GM12865 (cell line): ENCODE results near the gene SLC24A4.

Experiments
- DNase-seq: peaks from one replicate; pipeline ENCODE4 v3.0.0; 2010; ENCODE audit warnings: low read depth
- H3K4me3 ChIP-seq: 2 replicates; pipeline ENCODE4 v1.5.1; 2011; ENCODE audit warnings: mild to moderate bottlenecking, low read depth, low read length, control low read depth
- TF ChIP-seq, protein P1 (sequence below): IDR thresholded peaks from 2 replicates; pipeline ENCODE4 v1.5.1; 2011; ENCODE audit warnings: low read length, control low read depth, low read depth, inconsistent platforms; ENCODE audit not compliant: insufficient read depth; ENCODE audit errors: missing control alignments

Gene SLC24A4

DNA sequence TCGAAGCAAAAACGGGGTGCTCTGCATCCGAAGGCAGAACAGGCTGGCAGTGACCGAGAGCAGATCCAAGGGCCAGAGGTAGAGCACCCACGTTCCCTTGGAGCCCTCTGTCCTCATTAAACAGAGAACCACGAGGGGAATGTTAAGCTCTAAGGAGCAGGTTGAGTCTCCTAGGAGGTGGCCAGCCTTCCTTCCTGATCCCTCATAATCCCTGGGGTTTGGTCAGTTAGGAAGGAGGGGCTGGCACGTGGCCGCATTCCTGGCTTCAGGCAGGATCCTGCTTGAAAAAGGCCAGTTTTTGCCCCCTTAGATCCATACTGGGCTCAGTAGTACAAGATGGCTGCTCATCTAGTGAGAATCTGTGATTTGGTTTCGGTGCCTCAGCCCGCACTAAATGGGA, 57.2 kb downstream of the SLC24A4 start:
- TF ChIP-seq, protein P1, sequence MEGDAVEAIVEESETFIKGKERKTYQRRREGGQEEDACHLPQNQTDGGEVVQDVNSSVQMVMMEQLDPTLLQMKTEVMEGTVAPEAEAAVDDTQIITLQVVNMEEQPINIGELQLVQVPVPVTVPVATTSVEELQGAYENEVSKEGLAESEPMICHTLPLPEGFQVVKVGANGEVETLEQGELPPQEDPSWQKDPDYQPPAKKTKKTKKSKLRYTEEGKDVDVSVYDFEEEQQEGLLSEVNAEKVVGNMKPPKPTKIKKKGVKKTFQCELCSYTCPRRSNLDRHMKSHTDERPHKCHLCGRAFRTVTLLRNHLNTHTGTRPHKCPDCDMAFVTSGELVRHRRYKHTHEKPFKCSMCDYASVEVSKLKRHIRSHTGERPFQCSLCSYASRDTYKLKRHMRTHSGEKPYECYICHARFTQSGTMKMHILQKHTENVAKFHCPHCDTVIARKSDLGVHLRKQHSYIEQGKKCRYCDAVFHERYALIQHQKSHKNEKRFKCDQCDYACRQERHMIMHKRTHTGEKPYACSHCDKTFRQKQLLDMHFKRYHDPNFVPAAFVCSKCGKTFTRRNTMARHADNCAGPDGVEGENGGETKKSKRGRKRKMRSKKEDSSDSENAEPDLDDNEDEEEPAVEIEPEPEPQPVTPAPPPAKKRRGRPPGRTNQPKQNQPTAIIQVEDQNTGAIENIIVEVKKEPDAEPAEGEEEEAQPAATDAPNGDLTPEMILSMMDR: no peak
- no peak overlapping the region for H3K4me3 ChIP-seq
- DNase-seq: no peak

DNA sequence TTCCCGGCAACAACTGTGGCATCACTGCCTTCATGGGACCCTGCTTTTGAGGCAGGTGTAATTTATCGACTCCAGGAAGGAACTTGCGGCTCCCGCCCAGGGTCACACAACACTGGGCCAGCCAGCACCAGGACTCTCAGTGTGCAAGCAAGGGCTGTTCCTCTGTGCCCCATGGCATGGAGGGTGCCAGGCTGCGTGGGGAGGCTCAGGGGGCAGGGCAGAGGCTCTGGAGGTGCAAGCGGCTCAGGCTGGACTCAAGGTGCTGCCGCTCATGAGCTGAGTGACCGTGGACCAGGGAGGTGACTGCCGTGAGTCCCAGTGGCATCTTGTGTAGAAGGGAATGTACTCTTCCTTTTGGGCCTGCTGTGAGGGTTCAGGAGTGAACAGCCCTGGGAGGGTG, 57.6 kb downstream of the SLC24A4 start:
- TF ChIP-seq, protein P1: no peak
- H3K4me3 ChIP-seq: no peak overlapping the region
- no peak for DNase-seq

DNA sequence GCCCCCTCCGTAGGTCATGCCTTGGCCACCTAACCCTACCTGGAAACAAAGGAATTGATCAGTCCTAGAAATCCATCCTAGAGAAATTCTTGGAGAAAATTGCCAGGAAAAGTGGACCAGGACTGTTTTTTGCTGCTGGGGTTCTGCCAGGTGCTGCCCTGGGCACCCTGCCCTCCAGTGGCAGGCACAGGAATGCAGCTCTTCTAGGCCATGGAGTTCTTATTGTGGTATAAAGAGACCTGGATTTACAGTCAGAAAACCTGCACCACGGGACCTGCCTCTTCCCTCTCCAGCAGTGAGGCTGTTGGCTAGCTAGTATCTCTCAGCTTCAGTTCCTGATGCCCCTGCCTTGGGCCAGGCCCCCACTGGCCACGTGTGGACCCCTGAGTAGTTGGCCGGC, 59.7 kb downstream of the SLC24A4 start:
- H3K4me3 ChIP-seq: no peak overlapping the region
- TF ChIP-seq, protein P1: peak; percentile 9
- DNase-seq: no peak

DNA sequence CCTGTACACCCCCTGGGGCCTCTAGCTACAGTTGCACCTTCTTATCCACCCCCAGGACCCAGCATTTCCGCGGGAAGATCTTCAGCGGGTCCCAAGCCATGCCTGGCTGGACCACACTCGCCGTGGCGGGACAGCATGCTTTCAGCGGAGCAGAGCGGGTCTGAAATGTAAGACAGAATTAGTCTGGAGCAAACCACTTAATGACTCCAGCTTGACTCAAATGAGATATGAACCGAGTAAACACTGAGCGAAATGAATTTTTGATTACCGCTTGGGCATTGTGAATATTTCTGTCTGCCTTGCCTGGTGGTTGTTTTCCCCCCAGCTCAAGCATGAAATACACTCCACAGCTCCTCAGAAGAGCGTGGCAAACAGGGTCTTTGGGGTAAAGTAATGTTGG, 60.8 kb downstream of the SLC24A4 start:
- TF ChIP-seq, protein P1: no peak
- no peak overlapping the region for H3K4me3 ChIP-seq
- DNase-seq: no peak

DNA sequence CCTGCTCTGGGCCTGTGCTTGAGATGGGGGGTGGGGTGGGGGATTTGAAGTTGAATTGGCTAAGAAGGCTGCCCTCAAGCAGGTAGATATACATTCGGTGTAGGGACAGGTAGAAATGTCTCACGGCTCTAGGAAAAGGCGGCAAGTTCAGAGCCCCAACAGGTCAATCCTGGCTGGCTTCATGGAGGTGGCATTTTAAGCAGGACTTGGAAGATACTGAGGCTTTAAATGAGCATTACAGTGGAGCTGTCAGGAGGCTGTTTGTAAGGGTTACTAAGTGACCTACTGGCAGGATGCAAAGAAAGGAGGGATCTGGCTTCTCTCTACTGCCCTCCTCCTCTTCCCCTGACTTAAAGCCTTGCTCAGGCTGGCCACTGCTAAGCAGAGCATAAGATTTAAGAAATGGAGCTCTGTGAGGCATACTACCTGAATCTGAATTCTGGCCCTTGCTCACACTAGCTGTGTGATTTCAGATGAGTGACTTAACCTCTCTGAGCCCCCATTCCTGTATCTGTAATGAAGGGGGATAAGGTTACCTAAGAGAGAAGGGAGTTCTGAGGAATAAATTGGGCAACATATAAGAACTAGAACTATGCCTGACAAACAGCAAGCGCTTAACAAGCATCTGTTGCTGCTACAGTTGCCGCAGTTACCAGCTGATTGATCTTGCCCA, 61.6 kb downstream of the SLC24A4 start:
- H3K4me3 ChIP-seq: no peak overlapping the region
- no peak for DNase-seq
- TF ChIP-seq, protein P1: no peak

DNA sequence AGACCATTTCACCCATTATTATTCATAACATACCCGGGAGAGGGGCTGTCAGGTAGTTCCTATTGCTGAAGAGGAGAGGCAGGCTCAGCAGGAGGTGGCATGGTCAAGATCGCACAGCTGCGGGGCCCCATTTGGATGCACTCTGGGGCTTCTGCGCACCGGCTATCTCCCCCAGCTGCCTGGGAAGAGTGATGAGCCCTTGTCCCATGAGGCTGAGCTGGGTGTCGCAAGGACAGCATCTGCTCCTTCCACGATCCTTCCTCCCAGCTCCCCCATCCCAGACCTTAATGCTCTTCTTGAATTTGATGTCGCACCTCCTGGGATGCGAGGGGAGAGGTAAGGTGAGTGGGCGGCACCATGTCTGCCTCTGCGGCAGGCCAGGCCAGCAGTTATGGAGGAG, 62.6 kb downstream of the SLC24A4 start:
- DNase-seq: no peak
- TF ChIP-seq, protein P1: no peak
- no peak overlapping the region for H3K4me3 ChIP-seq

DNA sequence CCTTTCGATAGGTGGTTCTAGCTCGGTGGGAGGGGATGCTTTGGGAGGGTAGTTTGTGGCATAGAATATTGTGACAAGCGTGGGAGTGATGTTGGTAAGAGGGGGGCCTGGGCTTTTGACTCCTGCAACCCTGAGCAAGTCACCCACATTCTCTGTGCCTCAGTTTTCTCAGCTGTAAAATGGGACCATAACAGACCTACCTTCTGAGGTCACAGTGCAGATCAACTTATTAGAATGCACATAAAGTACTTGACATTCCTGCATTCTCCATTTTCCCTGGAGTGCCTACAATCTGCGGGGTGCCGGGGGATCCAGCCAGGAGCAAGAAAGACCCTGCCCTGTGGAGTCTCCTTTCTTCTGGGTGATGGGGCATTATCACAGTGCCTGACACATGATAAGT, 63.2 kb downstream of the SLC24A4 start:
- H3K4me3 ChIP-seq: no peak overlapping the region
- DNase-seq: no peak
- TF ChIP-seq, protein P1: no peak
